Subcutaneous adipose tissue (tissue), 4 donors: Measurements from ENCODE around the gene CD48. TPM values are rescaled to one million over a fixed set of nuclear protein-coding genes. Genes with fewer than 3 reads are reported as not detected.

ENCODE experiments used
- CTCF ChIP-seq: fragments of 450-650 bp; IDR thresholded peaks from one replicate; pipeline ENCODE4 v1.5.1; 2016; ENCODE audit warnings: low read depth, mild to moderate bottlenecking, control low read depth, antibody characterized with exemption, moderate library complexity
- total RNA-seq, 4 donors: library from RNA; depleted of rRNA; stranded (reverse); fragments of >200 nt; gene quantifications; one replicate each; pipeline ENCODE4 v1.1.0, GENCODE V29; 2016

Gene CD48
- total RNA-seq, 4 donors from 2014 or later, result 2.1 to 77.7 (median 9.4) TPM

- no peak for TF ChIP-seq CTCF
Observed at GRCh38 chr1:160721473-160721872, 9.9 kb upstream of the CD48 start.

GRCh38 chr1:160720356-160721085, 8.9 kb upstream of the CD48 start:
- TF ChIP-seq CTCF, result no peak

- TF ChIP-seq CTCF, result no peak
Observed at GRCh38 chr1:160718210-160718609, 6.6 kb upstream of the CD48 start.

GRCh38 chr1:160717306-160717705, 5.7 kb upstream of the CD48 start:
- no peak for TF ChIP-seq CTCF

GRCh38 chr1:160716013-160716412, 4.4 kb upstream of the CD48 start:
- TF ChIP-seq CTCF, result no peak

- no peak for TF ChIP-seq CTCF
Observed at GRCh38 chr1:160713161-160713560, 1.5 kb upstream of the CD48 start.

- TF ChIP-seq CTCF, result no peak
Observed at GRCh38 chr1:160711276-160711601, 383 bp downstream of the CD48 start.
